ENCODE data around the gene SLC39A11. TPM values are rescaled to one million over a fixed set of nuclear protein-coding genes. Genes with fewer than 3 reads are reported as not detected.
"Not testable (repeated sequence)": the region's sequence is repeated elsewhere in the genome, so short reads cannot be mapped to it uniquely, and the experiment has no call there.

The SLC39A11 gene
- total RNA-seq, 4 donors from 2014 or later: 55.1 to 123 (median 97.0) TPM

- no peak overlapping the region for H3K4me3 ChIP-seq (replicated peaks in 1 of 3)
- no peaks in the 10 kb centered on the region for H3K27me3 ChIP-seq
- no peaks in the 10 kb centered on the region for H3K36me3 ChIP-seq
- DNase-seq: no peak
- H3K9me3 ChIP-seq: no peaks in the 10 kb centered on the region
- no peak overlapping the region for H3K27ac ChIP-seq
- WGBS, 2 donors: 74 to 77% methylated on average over 5 of the region's 5 CpGs
- H3K4me1 ChIP-seq: peaks cover 6 to 10% of the 10 kb centered on the region in 2 donors
- TF ChIP-seq POLR2A (IDR thresholded peaks at IDR 0.05): no peak
- no peak for TF ChIP-seq CTCF (IDR thresholded peaks at IDR 0.05)
- intact Hi-C loops (cut with DNase I): no loop called here
These were observed 6.4 kb upstream of the SLC39A11 start for GRCh38 chr17:73098919-73099318.

GRCh38 chr17:73097973-73098765, 5.7 kb upstream of the SLC39A11 start:
- H3K4me3 ChIP-seq (replicated peaks in 1 of 3); H3K9me3 ChIP-seq; intact Hi-C loops (cut with DNase I); H3K27me3 ChIP-seq; H3K36me3 ChIP-seq; H3K4me1 ChIP-seq; DNase-seq: not testable (repeated sequence)
- WGBS, 2 donors: 85 to 86% methylated on average over 8 of the region's 8 CpGs
- peak overlapping the region; percentile 55 to 89 (median 71) for H3K27ac ChIP-seq

GRCh38 chr17:73096866-73097265, 4.4 kb upstream of the SLC39A11 start:
- Histone ChIP-seq H3K36me3 (no peaks in the 10 kb centered on the region), H3K4me3 (replicated peaks in 1 of 3) (no peak overlapping the region), H3K27ac (peak overlapping the region; percentile 71 to 81 (median 72)), H3K9me3 (no peaks in the 10 kb centered on the region), H3K4me1 (peaks cover 11 to 14% of the 10 kb centered on the region in 2 donors), H3K27me3 (no peaks in the 10 kb centered on the region)
- intact Hi-C loops (cut with DNase I): no loop called here
- DNase-seq: peak; percentile 42 to 52
- 77 to 81% methylated on average over 6 of the region's 6 CpGs for WGBS, 2 donors
- TF ChIP-seq POLR2A (IDR thresholded peaks at IDR 0.05) (no peak), CTCF (IDR thresholded peaks at IDR 0.05) (no peak)

DNA sequence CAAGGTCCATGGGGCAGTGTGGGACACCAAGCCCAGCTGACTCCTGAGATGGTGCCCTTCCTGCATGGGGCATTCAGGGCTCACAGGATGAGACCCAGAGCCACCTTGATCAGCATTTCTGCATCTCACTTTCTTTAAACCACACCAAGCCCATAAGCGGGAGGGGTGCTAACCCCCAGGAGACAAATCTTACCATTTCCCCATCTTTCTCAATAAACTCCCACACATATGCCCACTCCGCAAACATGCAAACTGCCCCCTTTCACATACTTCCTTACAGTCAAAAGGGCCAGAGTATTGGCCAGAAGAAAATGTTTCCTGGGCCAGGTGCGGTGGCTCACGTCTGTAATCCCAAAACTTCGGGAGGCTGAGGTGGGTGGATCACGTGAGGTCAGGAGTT, 3.7 kb upstream of the SLC39A11 start:
- no peak for TF ChIP-seq CTCF (IDR thresholded peaks at IDR 0.05)
- no peak for TF ChIP-seq POLR2A (IDR thresholded peaks at IDR 0.05)
- Histone ChIP-seq H3K36me3 (no peaks in the 10 kb centered on the region), H3K27ac (no peak overlapping the region), H3K9me3 (no peaks in the 10 kb centered on the region), H3K4me1 (peaks cover 12 to 17% of the 10 kb centered on the region in 2 donors), H3K4me3 (replicated peaks in 1 of 3) (no peak overlapping the region), H3K27me3 (no peaks in the 10 kb centered on the region)
- 97% methylated on average over 6 of the region's 6 CpGs for WGBS, 2 donors
- intact Hi-C loops (cut with DNase I): no loop called here
- DNase-seq: no peak

GRCh38 chr17:73093286-73093685, 798 bp upstream of the SLC39A11 start:
- intact Hi-C loops (cut with DNase I): no loop called here
- H3K4me1 ChIP-seq: peaks cover 24 to 27% of the 10 kb centered on the region in 2 donors
- H3K27me3 ChIP-seq: no peaks in the 10 kb centered on the region
- no peaks in the 10 kb centered on the region for H3K36me3 ChIP-seq
- no peaks in the 10 kb centered on the region for H3K9me3 ChIP-seq
- DNase-seq: no peak
- peak overlapping the region in 2 of 3 donors; percentile 74 to 75 for H3K27ac ChIP-seq
- TF ChIP-seq POLR2A (IDR thresholded peaks at IDR 0.05) (no peak), CTCF (IDR thresholded peaks at IDR 0.05) (no peak)
- H3K4me3 ChIP-seq (replicated peaks in 1 of 3): peak overlapping the region in 1 of 3 donors; percentile 67
- WGBS, 2 donors: 65 to 71% methylated on average over 9 of the region's 9 CpGs

All from thyroid gland (tissue), 4 donors.